Activated T-cell treated with anti-CD3 and anti-CD28 coated beads for 48 hours (primary cell): ENCODE data around the gene MC2R.

Experiments
- DNase-seq: peaks from one replicate; pipeline ENCODE4 v3.0.0-alpha.2; 2020; ENCODE audit warnings: low read depth

MC2R gene

GRCh38 chr18:13915391-13915790 lies at the start of gene MC2R:
Gene MC2R, minus strand, starts transcription at chr18:13915536. Its CDS starts 30,018 bp downstream, at chr18:13885518.
- DNase-seq, result no peak

DNA sequence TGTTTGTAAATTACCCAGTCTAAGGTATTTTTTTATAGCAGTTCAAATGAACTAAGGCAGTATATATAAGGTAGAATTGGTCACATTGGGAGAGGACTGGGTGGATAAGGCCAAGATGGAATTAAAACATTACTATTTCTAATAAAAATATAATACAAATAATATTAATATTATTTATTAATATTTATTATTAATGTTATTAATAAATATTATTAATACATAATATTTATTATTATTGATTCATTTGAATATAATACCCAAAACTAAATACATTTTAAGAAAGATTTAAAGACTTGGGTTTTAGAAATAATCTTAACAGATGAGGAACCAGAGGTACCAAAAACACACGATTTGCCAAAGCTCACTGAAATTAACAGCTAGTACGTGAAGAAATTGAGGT lies 30.5 kb upstream of the MC2R start:
- no peak for DNase-seq

DNA sequence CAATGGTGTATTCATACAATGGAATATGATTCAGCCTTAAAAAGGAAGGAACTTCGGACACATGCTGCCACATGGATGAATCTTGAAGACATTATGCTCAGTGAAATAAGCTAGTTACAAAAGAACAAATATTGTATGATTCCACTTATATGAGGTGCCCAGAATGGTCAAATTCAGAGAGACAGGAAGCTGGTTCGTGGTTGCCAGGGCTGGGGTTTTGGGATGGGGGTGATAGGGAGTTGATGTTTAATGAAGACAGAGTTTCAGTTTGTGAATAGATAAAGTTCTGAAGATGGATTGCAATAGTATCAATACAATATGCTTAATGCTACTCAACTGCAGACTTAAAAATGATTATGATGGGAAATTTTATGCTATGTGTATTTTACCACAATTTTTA lies 28.0 kb upstream of the MC2R start:
- DNase-seq, result no peak

DNA sequence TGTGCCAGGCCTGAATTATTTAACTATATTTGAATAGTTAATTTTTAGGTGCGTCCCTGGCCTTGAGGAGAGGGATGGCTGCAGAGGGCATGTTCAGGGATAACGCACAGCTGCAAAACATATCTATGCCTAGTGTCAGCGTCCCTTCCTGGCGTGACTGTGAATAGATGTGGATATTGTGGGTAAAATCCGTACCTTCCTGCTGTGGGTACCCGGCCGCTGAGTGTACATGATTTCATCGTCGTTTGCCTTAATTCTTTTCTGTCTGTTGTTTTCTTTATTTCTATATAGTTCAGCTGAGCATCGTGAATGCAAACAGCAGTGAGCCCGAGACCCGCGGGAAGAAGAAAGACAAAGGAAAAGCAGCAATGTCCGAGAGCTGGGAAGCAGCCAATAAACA lies 25.0 kb upstream of the MC2R start:
- no peak for DNase-seq

DNA sequence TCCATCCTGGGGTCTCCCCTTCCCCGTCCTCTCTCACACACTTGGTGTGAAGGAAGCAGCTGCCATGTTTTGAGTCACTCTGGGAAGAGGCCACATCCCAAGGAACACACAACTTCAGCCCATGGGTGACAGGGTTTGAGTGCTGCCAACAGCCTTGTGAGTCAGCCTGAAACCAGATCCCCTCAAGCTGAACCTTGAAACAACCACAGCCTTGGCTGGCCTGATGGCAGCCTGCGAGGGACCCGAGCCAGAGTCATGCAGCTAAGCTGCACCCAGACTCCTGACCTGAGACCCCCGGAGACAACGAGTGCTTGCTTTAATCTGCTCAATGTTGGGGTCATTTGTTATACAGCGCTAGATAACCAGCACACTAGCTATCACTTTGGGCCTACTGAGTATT lies 19.3 kb upstream of the MC2R start:
- DNase-seq, result no peak

GRCh38 chr18:13934058-13934457 lies 18.7 kb upstream of the MC2R start:
- DNase-seq, result no peak

DNA sequence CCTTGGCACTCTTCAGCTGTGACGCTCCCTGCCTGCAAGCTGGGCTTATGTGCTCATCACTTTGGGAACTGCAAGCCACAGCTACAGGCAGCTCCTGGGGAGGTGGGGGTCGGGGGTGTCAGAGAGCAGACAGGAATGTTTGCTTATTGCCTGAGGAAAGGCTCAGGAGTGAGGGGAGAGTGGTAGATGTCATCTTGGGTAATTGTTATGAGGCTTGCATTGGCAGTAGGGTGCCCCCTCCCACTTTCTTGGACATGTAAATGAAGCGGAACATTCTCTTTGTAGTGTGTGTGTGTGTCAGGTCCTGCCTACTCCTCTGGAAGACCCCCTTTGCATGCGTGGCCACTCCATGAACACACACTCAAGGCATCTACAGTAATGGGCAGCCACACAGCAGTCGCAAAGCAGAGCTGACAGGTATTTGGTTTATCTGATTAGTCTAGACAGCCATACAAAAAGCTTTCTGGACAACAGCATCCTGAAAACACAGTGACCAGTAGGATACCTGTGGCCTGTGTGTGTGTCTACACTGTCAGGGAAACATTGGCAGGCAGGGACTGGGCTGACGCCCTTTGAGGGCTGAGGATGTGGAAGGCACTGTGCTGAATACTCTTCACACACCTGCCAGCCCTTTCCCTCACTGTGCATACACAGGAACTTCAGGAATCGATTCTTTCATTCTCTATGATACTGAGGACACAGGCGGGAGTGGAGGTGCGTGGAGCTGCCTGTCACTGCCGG lies 17.1 kb upstream of the MC2R start:
- DNase-seq, result no peak

DNA sequence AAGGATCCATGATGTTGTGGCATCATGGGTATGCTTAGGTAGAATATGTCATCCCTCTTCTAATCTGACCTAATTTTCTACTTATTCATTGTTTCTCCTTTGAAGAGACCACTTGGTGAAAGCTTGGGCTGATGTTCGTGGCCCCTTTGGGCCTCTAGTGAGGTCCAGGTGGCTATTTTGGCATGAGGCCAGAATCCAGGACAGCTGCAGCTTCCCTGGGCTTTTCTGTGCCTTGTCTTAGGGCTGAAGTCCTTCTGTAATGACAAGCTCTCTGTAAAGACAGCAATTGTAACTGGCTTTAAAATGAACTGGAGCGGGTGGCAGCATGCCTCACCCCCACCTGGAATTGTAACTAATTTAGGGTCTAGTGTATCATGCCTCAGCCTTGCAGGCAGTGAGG lies 15.6 kb upstream of the MC2R start:
- no peak for DNase-seq

DNA sequence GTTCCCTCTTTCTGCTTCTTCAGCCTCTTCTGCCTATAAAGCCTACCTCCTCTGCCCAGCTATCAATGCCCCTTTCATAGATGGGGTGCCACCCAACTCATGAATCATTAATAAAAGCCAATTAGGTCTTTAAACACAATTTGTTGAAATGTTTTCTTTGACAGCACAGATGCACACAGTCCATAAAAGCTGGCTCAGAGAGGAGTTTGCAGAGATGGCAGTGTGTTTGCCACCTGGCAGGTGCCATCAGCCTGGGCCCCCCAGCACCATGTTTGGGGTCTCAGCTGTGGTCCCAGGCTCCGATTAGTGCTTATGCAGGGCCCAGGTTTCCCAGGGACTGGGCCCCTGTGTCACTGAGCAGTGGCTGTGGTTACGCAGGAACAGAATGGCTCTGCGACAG lies 7.9 kb upstream of the MC2R start:
- no peak for DNase-seq

DNA sequence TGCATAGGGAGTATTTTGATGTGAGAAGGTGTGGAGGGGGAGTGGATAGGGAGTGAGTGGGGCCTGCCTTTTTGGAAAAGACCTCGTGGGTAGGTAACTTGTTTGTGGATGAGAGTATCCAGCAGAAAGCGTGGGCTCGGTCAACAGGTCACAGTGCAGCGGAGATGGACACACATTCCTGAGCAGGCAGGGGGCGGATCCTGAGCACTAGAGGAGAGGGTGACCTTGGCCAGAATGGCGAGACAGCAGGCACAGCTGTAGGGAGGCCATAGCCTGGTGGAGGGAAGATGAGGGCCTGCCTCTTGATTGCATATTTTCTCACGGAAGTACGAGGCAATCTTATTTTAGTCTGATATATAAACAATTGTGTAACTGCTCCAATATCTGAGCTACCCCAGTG lies 3.6 kb upstream of the MC2R start:
- no peak for DNase-seq

DNA sequence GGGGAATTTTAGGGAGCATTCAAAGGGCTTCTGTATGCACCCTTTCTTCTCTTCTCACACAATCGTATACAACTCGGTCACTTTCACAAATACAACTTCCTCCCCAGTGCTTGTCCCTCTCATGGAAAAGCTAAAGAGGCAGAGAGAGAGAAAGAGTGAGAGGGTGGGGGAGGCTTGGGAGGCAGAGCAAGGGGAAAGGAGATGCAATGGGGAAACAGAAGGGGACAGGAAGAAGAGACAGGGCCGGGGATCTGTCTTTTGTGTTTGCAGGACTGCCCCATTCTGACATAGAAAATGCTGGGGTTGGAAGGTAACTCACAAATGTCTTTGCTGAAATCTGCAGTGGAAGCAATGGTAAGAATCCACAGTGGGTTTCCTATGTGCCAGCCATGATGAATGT lies 2.1 kb upstream of the MC2R start:
- no peak for DNase-seq

DNA sequence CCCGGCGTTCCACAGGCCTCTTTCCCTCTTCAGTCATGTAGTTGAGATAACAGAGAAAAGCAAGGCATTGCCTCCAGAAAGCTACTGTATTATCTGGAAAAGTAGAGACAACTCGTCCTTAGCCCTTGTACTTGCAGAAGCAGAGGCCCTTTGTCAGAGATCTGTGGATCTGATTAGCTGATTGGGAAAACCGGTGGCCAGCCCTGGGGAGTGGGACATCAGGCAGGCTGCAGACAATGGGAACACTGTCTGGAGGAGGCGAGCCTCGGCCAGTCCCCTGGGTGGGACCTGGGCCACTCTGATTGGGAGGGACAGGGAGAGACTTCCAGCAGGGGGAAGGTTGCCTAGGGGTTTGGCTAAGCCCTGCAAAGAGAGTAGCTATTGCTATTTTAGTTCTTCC lies 1.2 kb upstream of the MC2R start:
- no peak for DNase-seq

GRCh38 chr18:13915995-13916431 lies 677 bp upstream of the MC2R start:
- DNase-seq, result no peak

GRCh38 chr18:13914756-13915155 lies 580 bp downstream of the MC2R start:
- no peak for DNase-seq

GRCh38 chr18:13914170-13914569 lies 1.2 kb downstream of the MC2R start:
- no peak for DNase-seq

DNA sequence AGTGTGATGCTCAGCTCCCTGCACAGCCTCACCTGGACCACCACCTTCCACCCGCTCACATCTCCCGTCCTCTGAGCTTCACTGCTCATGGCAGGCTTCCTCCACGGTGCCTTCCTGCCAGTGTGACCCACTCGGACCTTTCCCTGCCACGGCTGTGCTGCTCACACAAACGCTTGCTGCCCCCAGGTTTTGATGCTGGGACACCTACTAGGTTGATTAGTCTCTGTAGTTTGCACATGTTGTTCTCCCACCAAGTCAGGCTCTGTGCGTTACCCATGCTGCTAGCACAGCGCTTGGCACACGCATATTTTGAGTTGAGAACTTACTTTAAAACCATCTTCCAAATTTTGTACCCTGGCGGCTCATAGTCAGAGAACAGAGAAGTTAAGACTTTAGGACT lies 2.1 kb downstream of the MC2R start:
- DNase-seq, result no peak

GRCh38 chr18:13912601-13913000 lies 2.7 kb downstream of the MC2R start:
- DNase-seq, result no peak

- DNase-seq, result no peak
These were observed 4.3 kb downstream of the MC2R start for GRCh38 chr18:13910986-13911385.

DNA sequence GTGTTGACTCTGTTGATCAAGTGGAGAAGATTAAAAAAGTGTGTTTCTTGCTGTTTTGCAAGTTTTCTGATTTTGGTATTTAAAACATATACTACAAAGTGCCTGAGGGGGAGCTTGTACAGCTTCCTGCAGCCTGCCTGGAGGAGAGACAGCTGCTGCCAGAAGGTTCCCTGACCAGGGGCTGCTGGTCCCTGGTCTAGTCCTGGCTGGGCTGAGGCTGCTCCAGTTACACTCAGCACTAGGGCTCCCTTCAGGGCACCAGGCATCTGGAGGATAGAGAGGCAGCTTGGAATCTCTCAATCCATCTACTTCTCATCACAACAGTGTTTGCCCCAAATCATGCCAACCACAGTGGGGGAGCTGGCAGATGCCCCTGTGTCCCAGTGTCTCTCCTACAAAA lies 4.8 kb downstream of the MC2R start:
- DNase-seq, result no peak

DNA sequence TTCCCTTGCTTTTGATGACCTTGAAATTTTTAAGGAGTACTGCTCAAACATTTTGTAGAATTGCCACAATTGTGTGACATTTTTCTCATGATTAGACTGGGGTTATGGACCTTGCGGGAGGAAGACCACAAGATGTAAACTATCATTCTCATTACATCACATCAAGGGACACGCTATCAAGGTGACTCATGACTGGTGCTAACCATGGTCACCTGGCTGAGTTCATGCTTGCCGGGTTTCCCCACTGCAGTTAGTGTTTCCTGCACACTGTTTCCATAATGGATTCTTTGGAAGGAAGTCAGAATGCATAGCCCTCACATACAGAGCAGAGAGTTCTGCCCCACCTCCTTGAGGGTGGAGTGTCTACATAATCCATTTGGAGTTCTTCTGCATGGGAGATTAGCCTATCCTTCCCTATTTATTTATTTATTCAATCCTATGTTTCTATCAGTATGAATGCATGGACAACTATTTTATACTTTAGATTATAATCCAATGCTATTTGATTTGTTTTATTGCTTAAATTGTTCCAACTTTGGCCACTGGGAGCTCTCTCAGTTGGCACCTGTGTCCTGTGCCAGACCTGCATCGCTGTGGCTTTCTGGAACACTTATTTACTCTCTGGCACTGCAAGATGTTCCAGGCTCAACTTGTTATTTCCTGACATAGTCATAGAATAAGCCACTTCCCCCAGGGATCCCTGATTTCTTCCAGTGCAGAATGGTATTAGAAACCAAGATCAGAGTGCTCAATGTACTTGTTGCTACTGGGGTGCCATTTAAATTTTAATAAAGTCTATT lies 6.0 kb downstream of the MC2R start:
- no peak for DNase-seq

GRCh38 chr18:13900633-13901032 lies 14.7 kb downstream of the MC2R start:
- DNase-seq, result no peak

DNA sequence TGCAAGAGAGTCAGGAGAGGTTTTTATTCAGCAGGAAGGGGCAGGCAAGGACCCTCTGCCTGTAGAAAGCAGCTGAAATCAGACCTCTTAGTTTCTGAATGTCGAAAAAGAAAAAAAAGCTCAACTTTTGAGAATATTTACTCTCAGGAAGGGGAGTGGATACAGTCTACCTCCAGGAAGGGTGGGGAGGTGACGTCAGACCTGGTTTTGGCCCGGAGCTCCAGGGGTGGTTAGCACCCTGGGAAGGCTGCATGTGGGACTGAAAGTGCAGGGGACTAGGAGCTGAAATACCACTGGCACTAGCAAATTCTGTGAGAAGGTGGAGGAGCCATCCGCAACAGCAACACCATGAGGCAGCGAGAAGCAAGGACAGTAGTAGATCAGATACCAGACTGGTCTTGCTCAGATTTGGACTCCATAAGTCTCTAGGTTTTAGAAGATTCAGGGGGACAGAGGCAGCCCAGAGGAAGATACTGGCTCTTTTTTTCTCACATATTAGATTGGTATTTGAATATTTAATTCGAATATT lies 19.8 kb downstream of the MC2R start:
- no peak for DNase-seq

DNA sequence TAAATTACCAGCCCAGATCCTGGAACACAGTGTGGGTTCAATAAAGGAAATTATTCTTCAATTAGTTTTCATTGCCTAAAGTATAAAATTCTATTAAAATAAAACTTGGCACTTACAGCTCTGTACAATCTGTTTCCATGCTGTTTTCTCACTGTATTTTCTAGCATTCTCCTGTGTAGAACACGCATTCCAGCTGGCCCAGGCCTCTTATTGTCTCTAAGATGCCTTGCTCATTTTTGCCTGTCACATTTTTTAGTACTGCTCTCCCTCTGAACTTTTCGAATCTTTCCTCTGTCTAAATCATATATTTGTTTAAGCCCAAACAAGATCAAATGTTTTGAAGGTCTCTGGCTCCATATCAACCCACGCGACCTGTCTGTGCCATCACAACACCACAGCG lies 20.8 kb downstream of the MC2R start:
- no peak for DNase-seq

GRCh38 chr18:13893418-13893760 lies 21.9 kb downstream of the MC2R start:
- no peak for DNase-seq
